GM23338 (cell line): ENCODE data around the gene APBA1.

Experiments used
- CREB1 ChIP-seq: fragments of 250-450 bp; sonication (Bioruptor Pico); IDR thresholded peaks from 2 replicates; pipeline ENCODE4 v1.5.0; 2020; ENCODE audit warnings: low read depth, mild to moderate bottlenecking, moderate library complexity
- CTCF ChIP-seq, 2 experiments: fragments of 200-600 bp in 1 of 2; sonication (generic) in 1 of 2; conservative IDR thresholded peaks; 2 replicates each; pipeline versions ENCODE4 v1.5.1 to v1.6.1; 2016 to 2017; ENCODE audit warnings: antibody characterized with exemption in 2 of 2, low read depth in 2 of 2, mild to moderate bottlenecking in 2 of 2, moderate library complexity in 1 of 2
- EZH2 ChIP-seq: fragments of 200-600 bp; sonication (generic); IDR thresholded peaks from one replicate; pipeline ENCODE4 v1.8.0; 2017; ENCODE audit warnings: antibody characterized with exemption, mild to moderate bottlenecking, low read depth; ENCODE audit not compliant: unreplicated experiment
- EZH2phosphoT487 ChIP-seq: fragments of 200-600 bp; sonication (generic); IDR thresholded peaks from one replicate; pipeline ENCODE4 v1.8.1; 2018; ENCODE audit warnings: antibody characterized with exemption; ENCODE audit not compliant: unreplicated experiment
- JUNB ChIP-seq: IDR thresholded peaks from one replicate; pipeline ENCODE4 v1.6.1; 2016; ENCODE audit warnings: antibody characterized with exemption; ENCODE audit not compliant: unreplicated experiment
- NANOG ChIP-seq: IDR thresholded peaks from 2 replicates; pipeline ENCODE4 v1.6.1; 2016; ENCODE audit warnings: antibody characterized with exemption, borderline replicate concordance
- POLR2AphosphoS5 ChIP-seq: IDR thresholded peaks from 2 replicates; pipeline ENCODE4 v1.6.1; 2016; ENCODE audit warnings: antibody characterized with exemption, low read depth
- REST ChIP-seq: IDR thresholded peaks from one replicate; pipeline ENCODE4 v1.6.1; 2018; ENCODE audit warnings: antibody characterized with exemption; ENCODE audit not compliant: unreplicated experiment
- ZNF114 ChIP-seq: fragments of 250-450 bp; sonication (Bioruptor Pico); IDR thresholded peaks from 2 replicates; pipeline ENCODE4 v1.5.0; 2020; ENCODE audit warnings: mild to moderate bottlenecking, moderate library complexity
- TF ChIP-seq, protein P1 (sequence below): IDR thresholded peaks from 2 replicates; pipeline ENCODE4 v1.6.1; 2016; ENCODE audit warnings: antibody characterized with exemption

DNA sequence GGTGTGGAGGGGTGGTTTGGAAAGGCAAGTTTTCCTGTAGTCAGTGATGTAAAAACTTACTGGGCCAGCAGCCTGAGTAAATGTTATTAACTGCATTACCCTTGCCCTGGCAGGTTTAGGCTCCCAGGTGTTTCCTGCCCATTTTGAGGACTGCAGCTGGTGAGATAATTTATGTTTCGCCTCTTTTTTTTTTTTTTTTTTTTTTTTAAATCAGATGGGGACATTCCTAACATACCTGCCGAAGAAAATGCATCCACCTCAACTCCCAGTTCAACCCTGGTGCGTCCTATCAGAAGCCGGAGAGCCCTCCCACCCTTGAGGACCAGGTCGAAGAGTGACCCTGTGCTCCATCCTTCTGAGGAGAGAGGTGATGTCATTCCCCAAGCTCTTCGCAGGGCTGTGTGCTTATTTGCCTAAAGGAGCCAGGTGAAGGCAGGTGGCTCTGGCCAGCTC is 286.6 kb downstream of the APBA1 start:
- TF ChIP-seq CTCF (conservative IDR thresholded peaks at IDR 0.05; ENCODE audit: low read depth in 2 of 2) (no peak), EZH2phosphoT487 (no peak), REST (no peak), POLR2AphosphoS5 (no peak), EZH2 (no peak), CREB1 (CRISPR knock-in tag) (no peak), ZNF114 (no peak), NANOG (no peak), JUNB (no peak)
- TF ChIP-seq, protein P1, sequence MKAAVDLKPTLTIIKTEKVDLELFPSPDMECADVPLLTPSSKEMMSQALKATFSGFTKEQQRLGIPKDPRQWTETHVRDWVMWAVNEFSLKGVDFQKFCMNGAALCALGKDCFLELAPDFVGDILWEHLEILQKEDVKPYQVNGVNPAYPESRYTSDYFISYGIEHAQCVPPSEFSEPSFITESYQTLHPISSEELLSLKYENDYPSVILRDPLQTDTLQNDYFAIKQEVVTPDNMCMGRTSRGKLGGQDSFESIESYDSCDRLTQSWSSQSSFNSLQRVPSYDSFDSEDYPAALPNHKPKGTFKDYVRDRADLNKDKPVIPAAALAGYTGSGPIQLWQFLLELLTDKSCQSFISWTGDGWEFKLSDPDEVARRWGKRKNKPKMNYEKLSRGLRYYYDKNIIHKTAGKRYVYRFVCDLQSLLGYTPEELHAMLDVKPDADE = no peak
